HG02588 (cell line): ENCODE data around the gene FCRL1.

Source experiments
- ATAC-seq: cut with Tn5 transposase; IDR thresholded peaks from one replicate; pipeline ENCODE4 v1.9.1; 2021; ENCODE audit warnings: mild to moderate bottlenecking, moderate library complexity; ENCODE audit not compliant: unreplicated experiment

FCRL1 gene

DNA sequence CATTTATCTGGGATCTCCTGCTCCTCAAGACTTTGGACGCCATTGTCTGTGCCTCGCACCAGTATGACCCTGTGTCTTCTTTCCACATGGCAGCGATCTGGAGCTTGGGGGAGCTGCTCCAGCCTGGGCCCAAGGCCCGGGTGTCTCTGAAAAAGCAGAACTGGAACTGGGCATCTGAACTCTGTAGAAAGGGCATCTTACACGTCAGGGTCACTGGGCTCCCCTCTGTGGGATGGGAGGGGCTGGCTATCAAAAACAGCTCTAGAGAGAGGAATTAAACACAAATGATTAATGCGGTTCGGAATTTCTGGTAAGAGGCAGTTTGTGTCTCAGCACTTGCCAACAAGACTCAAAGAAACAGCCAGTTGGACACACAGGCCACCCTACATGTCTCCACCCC, 16.1 kb downstream of the FCRL1 start:
- ATAC-seq, result no peak

DNA sequence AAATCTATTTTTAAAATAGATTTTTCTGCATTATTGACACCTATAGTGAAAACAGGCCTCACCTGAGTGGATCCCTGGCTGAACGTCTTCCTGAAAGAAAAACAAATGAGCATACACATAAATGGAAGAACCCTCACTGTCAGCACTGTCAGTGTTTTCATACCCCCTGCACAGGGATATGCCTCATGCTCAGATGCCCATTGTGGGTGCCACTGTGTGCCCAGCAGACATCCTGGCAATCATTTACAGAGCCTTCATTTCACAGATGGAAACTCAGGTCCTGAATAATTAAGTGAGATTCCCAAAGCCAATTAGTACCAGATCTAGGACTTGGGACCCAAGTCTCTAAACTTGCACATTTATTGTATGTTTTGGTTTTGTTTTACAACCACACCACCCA, 19.9 kb downstream of the FCRL1 start:
- no peak for ATAC-seq

DNA sequence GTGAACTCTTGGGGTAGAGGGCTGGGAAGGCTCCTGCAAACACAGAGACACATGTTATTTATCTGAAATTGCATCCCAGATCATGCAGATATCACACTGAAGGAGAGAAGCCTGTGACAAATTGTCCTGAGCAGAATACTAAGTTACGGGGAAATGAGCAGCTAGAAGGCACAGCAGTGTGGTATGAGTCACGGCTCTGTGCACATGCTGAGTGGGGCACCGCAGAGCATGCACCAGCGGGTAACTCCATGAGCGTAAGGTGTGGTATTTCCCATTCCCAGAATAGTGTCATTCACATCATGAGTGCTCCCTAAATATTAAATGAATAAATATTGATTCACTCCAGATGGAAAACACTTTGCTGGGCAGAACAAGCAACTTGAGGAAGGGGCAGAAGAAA, 21.7 kb downstream of the FCRL1 start:
- ATAC-seq, result no peak

DNA sequence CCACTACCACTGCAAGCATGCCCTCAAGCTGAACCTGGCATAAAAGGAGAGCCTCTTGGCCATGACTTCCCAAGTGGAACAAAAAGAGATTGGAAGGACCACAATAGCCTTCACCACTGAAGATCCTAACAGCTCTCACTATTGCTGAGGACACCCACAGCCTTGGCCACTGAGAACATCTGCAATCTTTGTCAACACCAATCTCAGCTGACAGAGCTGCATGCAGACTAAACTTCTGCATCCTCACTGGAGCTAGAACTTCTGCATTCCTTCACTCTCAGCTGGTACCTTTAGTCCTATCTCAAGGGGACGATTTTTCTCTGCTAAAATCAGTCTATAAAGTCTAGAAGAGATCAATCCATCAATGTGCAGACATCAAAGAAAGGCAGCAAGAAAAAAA, 34.7 kb downstream of the FCRL1 start:
- no peak for ATAC-seq

DNA sequence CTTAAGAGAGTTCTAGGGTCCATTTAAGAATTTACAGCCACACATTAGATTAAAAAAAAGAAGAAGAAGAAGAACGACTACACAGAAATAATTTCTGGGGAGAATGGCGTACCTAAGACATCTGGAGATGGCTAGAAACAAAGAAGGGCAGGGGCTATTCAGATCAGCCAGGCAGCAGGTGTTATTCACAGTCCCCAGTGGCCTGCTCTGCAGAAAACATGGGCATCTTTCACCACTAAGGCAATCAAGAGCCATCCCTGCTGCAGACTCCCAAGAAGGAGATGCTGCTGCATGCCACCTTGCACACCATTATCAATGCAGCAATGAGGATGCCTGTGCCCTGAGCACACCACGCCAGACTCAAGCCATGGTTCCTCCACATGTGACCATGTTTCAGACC, 35.1 kb downstream of the FCRL1 start:
- ATAC-seq, result no peak

DNA sequence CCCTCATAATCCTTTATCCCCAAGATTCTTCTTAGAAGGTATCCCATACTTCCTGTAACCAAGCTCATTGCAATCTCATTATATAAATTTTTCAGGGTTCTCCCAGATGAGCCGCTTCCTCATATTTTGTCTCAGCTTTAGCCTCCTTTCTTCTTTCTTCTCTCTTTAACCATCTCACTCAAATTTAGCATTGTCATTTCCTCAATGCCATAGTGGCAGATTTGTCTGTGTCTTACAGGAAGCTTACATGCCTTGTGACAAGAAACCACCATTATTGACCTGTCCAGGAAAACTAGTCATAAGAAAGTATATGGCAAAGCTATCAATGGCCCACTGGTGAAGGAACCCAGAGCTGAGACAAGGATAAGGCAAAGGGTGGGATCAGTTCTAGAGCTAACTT, 37.0 kb downstream of the FCRL1 start:
- no peak for ATAC-seq

DNA sequence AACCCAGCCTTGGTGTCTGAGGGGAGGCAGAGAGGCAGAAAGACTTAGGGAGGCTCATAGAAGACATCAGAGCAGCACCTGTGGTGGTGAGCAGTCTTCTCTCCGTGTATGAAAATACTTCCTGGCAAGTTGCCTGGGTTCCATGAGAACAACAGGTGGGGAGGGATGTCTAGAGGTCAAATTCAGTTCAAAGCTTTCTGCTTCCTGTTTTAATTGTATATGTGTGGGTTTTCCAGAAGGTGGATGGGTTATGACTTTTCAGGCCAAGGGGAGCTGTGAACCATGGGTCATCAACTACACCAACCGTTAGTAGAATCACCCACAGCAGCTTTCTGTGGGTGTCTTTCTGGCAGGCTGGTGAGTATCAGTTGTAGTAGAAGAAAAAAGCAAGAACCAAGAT, 38.9 kb downstream of the FCRL1 start:
- peak; percentile 56 for ATAC-seq

DNA sequence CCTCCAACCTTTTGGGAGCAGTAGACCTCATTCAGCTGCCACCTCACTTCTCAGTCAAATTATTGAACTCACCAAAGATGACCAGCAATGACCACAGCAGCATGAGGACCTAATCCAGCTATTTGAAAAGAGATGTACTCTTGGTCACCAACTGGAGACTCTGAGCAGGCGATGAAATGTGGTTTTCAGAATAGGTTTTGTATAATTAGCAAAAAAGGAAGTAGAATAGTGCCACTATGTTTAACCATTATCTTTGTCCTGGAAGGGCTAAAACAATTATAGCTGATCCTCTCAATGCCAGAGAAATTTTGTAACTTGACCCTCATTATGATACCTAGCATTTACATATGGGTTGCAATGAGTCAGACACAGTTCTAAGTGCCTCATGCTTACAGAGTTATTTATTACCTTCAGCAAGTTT, 42.9 kb downstream of the FCRL1 start, which contains the start of gene FCRL2:
Gene FCRL2 (minus strand): TSS at position 162 of the 421 bp plus-strand sequence. CDS start 59 bp downstream, at position 103.
- ATAC-seq, result peak; percentile 58

DNA sequence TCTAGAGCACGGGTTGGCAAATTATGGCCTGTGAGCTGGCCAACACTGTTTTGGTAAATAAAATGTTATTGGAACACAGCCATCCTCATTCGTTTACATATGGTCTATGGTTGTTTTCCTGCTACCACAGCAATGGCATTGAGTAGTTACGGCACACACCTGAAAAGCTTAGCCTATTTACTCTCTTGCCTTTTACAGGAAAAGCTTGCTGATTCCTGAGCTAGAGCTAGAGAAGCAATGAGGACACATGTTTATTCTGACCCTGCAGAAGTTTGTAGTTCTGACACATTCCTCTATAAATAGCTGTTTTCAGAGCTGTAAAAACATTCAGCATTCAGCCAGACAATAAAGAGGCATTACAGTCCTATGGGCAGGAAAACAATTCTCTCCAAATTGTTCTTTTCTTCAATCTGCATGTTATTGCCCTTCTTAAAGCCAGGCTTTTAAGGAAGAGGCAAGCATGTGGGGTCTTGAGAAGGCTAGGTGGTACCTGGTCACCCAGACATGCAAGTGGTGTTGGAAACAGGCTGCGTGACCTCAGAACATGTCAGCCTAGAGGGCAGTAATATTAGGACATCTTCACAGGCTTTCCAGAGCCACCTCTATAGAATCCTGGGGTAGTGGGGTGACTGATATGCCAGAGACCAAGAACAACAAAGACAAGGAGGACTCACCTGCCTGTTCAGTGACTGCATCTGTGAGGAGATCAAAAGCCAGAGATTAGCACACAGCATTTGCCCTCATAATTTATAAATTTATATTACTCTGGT, 44.6 kb downstream of the FCRL1 start:
- no peak for ATAC-seq

DNA sequence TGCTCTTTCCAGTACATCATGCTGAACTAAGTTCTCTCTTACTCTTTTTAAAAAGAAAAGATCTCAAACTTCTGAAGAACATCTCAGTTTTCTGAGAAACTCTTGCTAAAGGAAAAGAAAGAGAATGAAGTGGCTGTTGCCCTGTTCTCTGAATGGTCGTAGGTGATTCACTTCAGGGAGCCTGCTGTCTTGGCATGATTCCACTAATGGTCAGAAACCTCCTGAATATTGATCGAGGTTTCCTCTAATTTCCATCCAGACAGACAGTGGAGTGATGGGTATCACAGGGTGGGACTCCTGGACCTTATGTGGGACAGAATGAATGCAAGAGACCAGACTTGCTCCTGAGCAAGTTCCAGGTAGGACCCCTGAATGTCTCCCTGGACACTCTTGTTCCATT, 45.5 kb downstream of the FCRL1 start:
- ATAC-seq, result no peak

DNA sequence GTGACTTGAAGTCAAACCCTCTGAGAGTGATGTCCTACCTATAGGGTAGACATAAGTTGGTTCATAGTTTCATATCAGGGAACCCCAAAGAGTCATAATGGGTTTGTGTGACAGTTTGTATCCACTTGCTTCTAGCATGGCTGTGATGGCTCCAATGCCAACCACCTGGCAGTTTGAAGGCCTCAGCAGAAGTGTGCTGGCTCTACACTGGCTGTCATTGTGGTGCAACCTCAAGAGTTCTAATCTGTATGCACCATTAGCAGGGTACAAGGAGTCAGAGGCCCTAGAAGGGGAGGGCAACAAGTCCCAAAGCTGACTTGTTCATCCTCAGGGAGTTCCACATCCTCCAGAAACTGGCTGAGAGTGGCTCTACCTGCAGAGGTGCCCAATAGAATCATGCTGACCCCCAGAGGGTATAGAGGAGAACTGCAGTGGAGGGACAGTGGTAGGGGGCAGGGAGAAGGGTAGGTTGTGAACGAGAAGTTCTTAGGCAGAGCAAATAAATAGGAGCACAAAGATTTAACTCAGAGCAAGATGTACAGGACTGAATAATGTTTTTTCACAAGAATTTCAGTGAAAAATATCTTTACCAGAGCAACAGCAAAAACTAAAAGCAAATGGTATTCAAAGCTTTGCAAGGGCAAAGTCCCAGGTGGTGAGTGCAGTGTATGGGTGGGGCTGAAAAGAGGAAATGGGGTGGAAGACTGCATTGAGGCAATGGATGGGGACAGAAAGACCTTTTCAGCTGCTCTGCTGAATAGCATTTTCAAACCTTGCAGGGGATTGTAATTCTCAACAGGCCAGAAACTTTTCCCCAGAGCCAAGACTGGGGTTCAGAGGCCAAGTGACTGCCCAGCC, 46.2 kb downstream of the FCRL1 start:
- ATAC-seq, result peak; percentile 63

DNA sequence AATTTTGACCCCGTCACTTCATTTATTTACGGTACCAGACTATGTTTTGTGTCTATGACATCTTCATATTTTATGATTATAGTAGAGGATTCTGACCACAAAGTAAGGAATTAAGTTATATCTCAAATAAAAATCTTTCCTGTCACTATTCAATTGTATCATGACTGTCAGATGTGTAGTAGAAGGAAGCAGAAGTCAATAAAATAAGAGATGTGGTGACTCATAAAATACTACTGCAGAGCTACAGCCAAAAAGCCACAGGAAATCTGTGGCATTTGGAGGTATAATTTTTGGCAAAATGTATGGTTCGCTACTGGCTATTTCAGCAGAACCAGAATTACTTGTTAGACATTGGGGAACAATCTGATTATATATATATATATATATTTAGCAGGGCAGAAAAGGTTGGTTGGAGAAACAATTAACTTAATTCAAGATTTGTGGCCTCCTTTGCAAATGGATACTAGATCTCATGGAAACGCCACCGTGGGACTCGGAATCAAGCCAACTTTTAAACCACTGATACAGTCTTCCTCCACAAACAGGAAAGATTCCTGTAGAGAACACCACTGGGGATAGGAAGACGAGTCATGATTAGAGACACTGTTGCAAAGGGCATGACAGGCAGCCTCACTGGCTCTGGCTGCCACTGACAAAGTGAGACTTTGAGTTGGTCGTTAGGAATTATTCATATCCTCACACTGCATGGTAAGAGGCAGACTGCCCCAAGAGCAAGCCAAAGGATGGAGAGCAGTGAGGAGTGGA, 48.1 kb downstream of the FCRL1 start:
- ATAC-seq, result no peak

DNA sequence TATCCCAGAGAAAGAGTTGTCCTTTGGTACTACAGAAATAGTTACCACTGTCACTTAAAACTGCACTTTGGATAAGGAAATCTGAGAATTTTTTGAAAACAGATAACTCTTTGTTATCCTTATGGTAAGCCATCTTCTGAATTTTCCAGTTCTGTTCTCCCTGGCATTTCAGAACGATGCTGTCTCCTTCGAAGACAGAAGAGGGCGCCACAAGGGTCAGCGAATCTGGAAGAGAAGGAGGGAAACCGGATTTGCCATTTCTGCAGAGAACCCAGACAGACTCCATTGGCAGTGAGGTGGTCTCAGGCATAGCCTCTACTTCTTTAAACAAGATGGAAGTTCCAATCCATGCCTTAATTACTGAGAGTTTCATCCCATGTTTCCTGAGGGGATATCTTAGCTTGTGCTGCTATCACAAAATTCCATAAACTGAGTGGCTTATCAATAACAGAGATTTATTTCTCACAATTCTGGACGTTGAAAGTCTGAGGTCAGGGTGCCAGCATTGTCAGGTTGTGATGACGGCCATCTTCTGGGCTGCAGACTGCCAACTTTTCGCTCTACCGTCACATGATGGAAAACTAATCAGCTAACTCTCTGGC, 49.4 kb downstream of the FCRL1 start:
- ATAC-seq, result no peak

DNA sequence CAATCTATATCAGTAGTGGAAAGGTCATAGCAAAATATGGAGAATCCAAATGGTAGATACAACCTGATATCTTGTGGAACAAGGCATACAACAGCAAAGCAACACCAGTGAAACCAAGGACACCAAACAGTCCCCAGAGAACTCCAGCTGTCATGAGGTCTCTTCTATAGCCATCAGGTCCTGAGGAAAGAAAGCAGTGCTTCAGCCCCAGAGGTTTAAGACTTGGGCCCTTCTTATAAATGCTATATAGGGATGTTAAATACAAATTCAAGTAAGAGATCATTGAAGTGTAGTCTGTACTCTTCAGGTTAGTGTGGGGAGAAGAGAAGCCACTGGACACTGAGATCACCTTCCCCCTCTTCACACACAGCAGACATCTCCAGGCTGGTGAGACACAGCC, 53.1 kb downstream of the FCRL1 start:
- no peak for ATAC-seq

DNA sequence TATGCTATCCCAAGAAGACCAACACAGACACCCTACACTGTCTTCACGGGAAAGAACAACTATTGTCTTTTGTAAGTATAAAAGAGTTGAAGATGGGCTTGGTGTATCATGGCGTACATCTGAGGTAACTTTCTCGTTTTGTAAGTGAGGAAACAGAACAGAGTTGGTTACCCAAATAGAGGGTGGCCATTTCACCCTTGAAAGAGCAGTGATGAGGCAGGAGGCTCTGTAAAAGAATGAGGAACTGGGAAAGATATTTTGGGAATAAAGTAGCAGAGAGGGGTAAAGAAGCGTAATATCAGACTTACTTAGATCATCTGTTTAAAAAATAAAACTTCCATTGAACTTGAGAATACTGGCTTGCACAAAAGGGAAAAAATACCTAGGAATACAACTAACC, 61.9 kb downstream of the FCRL1 start:
- ATAC-seq, result no peak

DNA sequence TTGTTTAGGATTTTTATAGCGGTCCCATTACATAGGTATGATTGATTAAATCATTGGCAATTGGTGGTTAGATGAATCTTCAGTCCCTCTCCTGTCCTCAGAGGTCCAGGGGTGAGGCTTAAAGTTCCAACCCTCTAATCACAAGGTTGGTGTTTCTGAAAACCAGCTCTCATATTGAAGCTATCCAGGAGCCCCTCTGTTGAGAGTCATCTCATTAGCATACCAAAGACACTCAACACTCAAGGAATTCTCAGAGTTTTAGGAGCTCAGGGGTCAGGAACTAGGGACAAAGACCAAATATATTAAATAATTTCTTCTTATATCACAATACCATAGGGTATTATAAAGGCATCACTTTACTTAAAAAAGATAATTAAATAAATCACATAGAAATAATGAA, 66.3 kb downstream of the FCRL1 start:
- ATAC-seq, result no peak

DNA sequence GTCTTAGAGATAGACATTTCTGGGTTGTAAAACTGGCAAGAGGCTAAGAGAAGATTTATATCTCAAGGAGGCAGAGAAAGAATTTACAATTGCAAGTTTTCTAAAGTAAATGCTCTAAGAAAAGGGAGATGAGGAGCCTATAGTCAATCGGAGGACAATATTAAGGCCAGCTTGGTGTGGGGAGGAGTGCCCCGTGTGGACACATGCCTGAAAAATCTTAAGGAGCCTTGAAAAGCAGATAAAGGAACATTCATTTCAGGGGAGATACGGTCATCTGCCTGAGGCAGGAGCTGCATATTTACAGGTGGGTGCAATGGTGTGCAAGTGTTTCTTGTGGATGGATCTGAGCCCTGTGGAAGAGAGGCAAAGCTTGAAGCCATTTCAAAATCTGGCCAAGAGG, 68.6 kb downstream of the FCRL1 start:
- ATAC-seq, result no peak

DNA sequence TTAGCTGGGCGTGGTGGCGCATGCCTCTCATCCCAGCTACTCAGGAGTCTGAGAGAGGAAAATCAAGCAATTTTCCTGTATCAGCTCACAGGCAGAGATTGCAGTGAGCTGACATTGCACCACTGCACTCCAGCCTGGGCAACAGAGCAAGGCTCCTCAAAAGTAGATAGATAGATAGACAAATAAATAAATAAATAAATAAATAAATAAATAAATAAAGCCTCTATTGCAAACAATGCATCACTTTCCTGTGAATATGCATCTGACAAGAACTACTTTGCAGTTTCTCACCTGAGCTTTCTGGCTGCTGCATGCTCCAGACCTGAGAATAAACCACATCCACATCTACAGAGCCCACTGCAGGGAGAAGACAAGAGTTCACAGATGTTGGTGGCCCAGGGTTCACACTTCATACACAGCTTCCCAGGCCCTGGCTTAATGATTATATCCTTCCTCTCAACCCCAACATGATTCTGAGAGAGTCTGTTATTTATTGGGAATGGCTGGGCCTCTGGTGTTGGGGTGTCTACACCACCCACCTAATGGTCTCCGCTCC, 71.6 kb downstream of the FCRL1 start:
- ATAC-seq, result no peak
